Measurements from ENCODE around the gene ABL1.

ABL1 gene

GRCh38 chr9:130891688-130892476 lies 56.8 kb downstream of the ABL1 start:
- no peak overlapping the region for H3K4me3 Mint-ChIP-seq

GRCh38 chr9:130892477-130893304 lies 57.6 kb downstream of the ABL1 start:
- DNase-seq (ENCODE audit: low spot score in 2 of 2) (no peak), ATAC-seq (ENCODE audit: low read depth) (no peak)
- Mint-ChIP-seq H3K36me3 (peaks cover 6% of the 10 kb centered on the region), H3K27ac (no peak overlapping the region), H3K9me3 (no peaks in the 10 kb centered on the region), H3K4me1 (no peaks in the 10 kb centered on the region), H3K4me3 (no peak overlapping the region), H3K27me3 (no peaks in the 10 kb centered on the region)

More at GRCh38 chr9:130891688-130892476, 56.8 kb downstream of the ABL1 start:
- H3K9me3 Mint-ChIP-seq = no peaks in the 10 kb centered on the region
- H3K36me3 Mint-ChIP-seq = peaks cover 10% of the 10 kb centered on the region
- no peaks in the 10 kb centered on the region for H3K4me1 Mint-ChIP-seq
- no peaks in the 10 kb centered on the region for H3K27me3 Mint-ChIP-seq
- ATAC-seq (ENCODE audit: low read depth) (no peak), DNase-seq (ENCODE audit: low spot score in 2 of 2) (no peak)
- no peak overlapping the region for H3K27ac Mint-ChIP-seq

- Mint-ChIP-seq H3K4me1 (no peaks in the 10 kb centered on the region), H3K27ac (no peak overlapping the region), H3K4me3 (no peak overlapping the region), H3K36me3 (peaks cover 2% of the 10 kb centered on the region), H3K9me3 (no peaks in the 10 kb centered on the region), H3K27me3 (no peaks in the 10 kb centered on the region)
- peak; percentile 35 for ATAC-seq (ENCODE audit: low read depth)
- DNase-seq (ENCODE audit: low spot score in 2 of 2) = no peak
Observed at GRCh38 chr9:130893341-130894101, 58.5 kb downstream of the ABL1 start.

- Mint-ChIP-seq H3K36me3 (peaks cover 2% of the 10 kb centered on the region), H3K27ac (no peak overlapping the region), H3K9me3 (no peaks in the 10 kb centered on the region), H3K4me1 (no peaks in the 10 kb centered on the region), H3K27me3 (no peaks in the 10 kb centered on the region), H3K4me3 (no peak overlapping the region)
- DNase-seq (ENCODE audit: low spot score in 2 of 2) = no peak
- ATAC-seq (ENCODE audit: low read depth) = no peak
Observed at GRCh38 chr9:130894546-130894945, 59.5 kb downstream of the ABL1 start.

DNA sequence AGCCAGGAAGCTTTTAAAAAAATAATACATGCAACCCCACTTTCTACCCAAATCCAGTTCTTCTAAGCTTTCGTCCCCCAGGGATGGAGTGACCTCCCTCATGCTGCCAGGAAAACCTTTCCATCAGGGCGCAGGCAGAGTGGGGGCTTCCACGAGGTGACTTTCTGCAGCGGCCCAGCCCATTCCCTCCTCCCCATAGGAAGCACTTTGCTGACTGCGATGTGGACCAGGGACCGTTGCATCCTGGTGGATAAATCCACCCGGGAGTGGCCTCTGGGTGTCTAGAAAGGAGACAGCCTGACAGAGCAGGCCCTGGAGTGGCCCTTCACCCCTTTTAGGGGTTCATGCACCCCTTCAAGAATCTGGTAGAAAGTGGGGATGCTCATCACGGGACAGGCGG lies 60.0 kb downstream of the ABL1 start:
- no peak overlapping the region for H3K27ac Mint-ChIP-seq
- no peak overlapping the region for H3K4me3 Mint-ChIP-seq
- no peaks in the 10 kb centered on the region for H3K4me1 Mint-ChIP-seq
- H3K27me3 Mint-ChIP-seq = peaks cover 2% of the 10 kb centered on the region
- peaks cover 2% of the 10 kb centered on the region for H3K36me3 Mint-ChIP-seq
- ATAC-seq (ENCODE audit: low read depth) = no peak
- DNase-seq (ENCODE audit: low spot score in 2 of 2) = no peak
- no peaks in the 10 kb centered on the region for H3K9me3 Mint-ChIP-seq

- H3K27ac Mint-ChIP-seq = no peak overlapping the region
- H3K9me3 Mint-ChIP-seq = no peaks in the 10 kb centered on the region
- peaks cover 5% of the 10 kb centered on the region for H3K27me3 Mint-ChIP-seq
- ATAC-seq (ENCODE audit: low read depth) = no peak
- H3K4me1 Mint-ChIP-seq = no peaks in the 10 kb centered on the region
- H3K4me3 Mint-ChIP-seq = no peak overlapping the region
- no peak for DNase-seq (ENCODE audit: low spot score in 2 of 2)
- H3K36me3 Mint-ChIP-seq = peaks cover 2% of the 10 kb centered on the region
Observed at GRCh38 chr9:130895481-130896232, 60.6 kb downstream of the ABL1 start.

- peaks cover 5% of the 10 kb centered on the region for H3K27me3 Mint-ChIP-seq
- DNase-seq (ENCODE audit: low spot score in 2 of 2) (no peak), ATAC-seq (ENCODE audit: low read depth) (no peak)
- peaks cover 2% of the 10 kb centered on the region for H3K36me3 Mint-ChIP-seq
- no peaks in the 10 kb centered on the region for H3K4me1 Mint-ChIP-seq
- no peak within 1 kb of the TSS for H3K4me3 Mint-ChIP-seq
- H3K9me3 Mint-ChIP-seq = no peaks in the 10 kb centered on the region
- no peak within 1 kb of the TSS for H3K27ac Mint-ChIP-seq
Observed at GRCh38 chr9:130896233-130897014, 61.4 kb downstream of the ABL1 start, which contains the start of gene QRFP. QRFP (minus strand) TSS chr9:130896812; CDS start chr9:130893838, 2,974 bp downstream.

DNA sequence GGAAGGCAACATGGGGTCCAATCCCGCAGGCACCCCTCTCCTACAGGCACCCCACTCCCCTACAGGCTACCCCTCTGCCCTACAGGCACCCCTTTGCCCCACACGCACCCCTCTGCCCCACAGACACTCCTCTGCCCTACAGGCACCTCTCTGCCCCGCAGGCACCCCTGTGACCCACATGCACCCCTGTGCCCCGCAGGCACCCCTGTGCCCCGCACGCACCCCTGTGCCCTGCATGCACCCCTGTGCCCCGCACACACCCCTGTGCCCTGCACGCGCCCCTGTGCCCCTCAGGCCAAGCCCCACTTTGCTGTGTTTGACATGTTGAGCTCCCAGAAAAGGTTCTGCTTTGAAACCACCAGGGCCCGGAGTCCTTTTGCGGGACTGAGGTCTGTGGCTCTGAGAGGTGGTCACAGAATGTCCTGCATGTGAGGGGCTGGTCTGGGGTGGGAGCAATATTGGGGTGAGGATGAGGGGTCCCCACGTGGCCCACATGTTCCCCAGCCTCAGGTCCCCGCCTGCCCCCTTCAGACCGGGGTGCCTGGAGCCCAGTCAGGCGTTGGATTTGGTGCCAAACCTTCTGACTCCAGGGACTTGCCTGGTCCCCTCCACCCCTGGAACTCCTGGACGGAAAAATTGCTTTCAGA lies 62.2 kb downstream of the ABL1 start:
- H3K27me3 Mint-ChIP-seq = peaks cover 5% of the 10 kb centered on the region
- no peak overlapping the region for H3K4me3 Mint-ChIP-seq
- H3K4me1 Mint-ChIP-seq = no peaks in the 10 kb centered on the region
- no peaks in the 10 kb centered on the region for H3K9me3 Mint-ChIP-seq
- peaks cover 2% of the 10 kb centered on the region for H3K36me3 Mint-ChIP-seq
- no peak for ATAC-seq (ENCODE audit: low read depth)
- H3K27ac Mint-ChIP-seq = no peak overlapping the region
- DNase-seq (ENCODE audit: low spot score in 2 of 2) = no peak

- no peak overlapping the region for H3K4me3 Mint-ChIP-seq
- no peaks in the 10 kb centered on the region for H3K9me3 Mint-ChIP-seq
- no peaks in the 10 kb centered on the region for H3K4me1 Mint-ChIP-seq
- DNase-seq (ENCODE audit: low spot score in 2 of 2) (no peak), ATAC-seq (ENCODE audit: low read depth) (no peak)
- peaks cover 6% of the 10 kb centered on the region for H3K27me3 Mint-ChIP-seq
- H3K27ac Mint-ChIP-seq = no peak overlapping the region
- no peaks in the 10 kb centered on the region for H3K36me3 Mint-ChIP-seq
Observed at GRCh38 chr9:130897848-130898551, 62.9 kb downstream of the ABL1 start.

DNA sequence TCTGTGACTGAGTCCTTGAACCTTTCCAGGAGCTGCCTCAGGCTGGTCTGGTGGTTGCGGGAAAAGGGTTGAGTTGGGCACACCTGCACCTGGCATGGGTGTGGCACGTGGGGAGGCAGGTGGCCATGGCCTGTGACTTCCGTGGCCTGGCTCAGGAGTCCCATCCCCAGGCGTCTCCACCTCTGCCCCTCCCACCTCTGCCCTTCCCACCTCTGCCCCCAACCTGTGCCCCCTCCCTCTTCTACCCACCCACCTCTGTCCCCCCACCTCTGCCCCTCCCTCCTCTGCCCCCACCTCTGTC lies 63.4 kb downstream of the ABL1 start:
- Mint-ChIP-seq H3K4me3 (no peak overlapping the region), H3K36me3 (no peaks in the 10 kb centered on the region), H3K4me1 (no peaks in the 10 kb centered on the region), H3K27ac (no peak overlapping the region), H3K9me3 (no peaks in the 10 kb centered on the region), H3K27me3 (peaks cover 7% of the 10 kb centered on the region)
- DNase-seq (ENCODE audit: low spot score in 2 of 2) = no peak
- no peak for ATAC-seq (ENCODE audit: low read depth)

DNA sequence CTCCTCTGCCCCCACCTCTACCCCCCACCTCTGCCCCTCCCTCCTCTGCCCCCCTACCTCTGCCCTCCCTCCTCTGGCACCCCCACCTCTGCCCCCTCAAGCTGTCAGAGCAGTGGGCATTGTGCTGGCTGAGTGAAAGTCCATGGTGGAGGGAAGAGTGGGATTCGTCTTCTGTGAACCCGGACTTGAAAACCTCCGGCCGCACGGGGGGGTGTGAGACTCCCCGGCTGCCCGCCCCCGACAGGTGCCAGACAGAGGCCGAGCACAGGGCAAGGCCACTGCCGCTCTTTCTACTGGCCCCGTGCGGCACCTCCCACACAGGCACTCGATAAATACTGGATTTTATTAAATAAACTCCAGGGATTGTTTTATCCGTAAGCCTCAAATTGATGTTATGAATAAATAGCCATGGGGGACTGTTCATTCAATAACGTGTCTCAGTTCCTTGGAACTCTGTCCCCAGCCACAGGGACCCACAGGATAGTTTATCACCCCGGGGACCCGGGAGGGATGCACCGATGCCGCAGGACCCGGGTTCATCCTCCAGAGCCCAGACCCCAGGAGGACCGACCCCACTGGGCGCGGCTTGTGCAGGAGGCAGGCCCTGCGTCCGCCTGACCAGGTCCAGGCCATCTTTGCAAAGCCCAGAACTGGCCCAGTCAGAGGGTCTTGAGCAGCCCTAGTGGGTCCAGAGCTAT lies 64.1 kb downstream of the ABL1 start:
- Mint-ChIP-seq H3K4me1 (no peaks in the 10 kb centered on the region), H3K36me3 (no peaks in the 10 kb centered on the region), H3K9me3 (no peaks in the 10 kb centered on the region), H3K27ac (no peak overlapping the region), H3K4me3 (no peak overlapping the region), H3K27me3 (peaks cover 11% of the 10 kb centered on the region)
- ATAC-seq (ENCODE audit: low read depth) (no peak), DNase-seq (ENCODE audit: low spot score in 2 of 2) (no peak)

All from memory B cell (primary cell).